GM12874 (cell line): ENCODE measurements around the gene CEP85.

Experiments
- CTCF ChIP-seq: IDR thresholded peaks from 2 replicates; pipeline ENCODE4 v1.5.1; 2011; ENCODE audit warnings: low read depth, mild to moderate bottlenecking, control low read depth, low read length, moderate library complexity; ENCODE audit not compliant: insufficient read depth

Gene CEP85

GRCh38 chr1:26295194-26296138, 61.5 kb downstream of the CEP85 start:
- TF ChIP-seq CTCF: no peak

- no peak for TF ChIP-seq CTCF
Observed at GRCh38 chr1:26296340-26297056, 62.5 kb downstream of the CEP85 start.

GRCh38 chr1:26297057-26297790, 63.2 kb downstream of the CEP85 start:
- no peak for TF ChIP-seq CTCF

GRCh38 chr1:26297791-26298124, 63.8 kb downstream of the CEP85 start:
- no peak for TF ChIP-seq CTCF

GRCh38 chr1:26300578-26301275, 66.7 kb downstream of the CEP85 start:
- TF ChIP-seq CTCF: no peak

- TF ChIP-seq CTCF: no peak
Observed at GRCh38 chr1:26302733-26303405, 68.9 kb downstream of the CEP85 start.
